RWPE1 (cell line): ENCODE data around the gene MED13L.
A peak's percentile ranks its signal among the peaks of the same experiment; 100 is the strongest.

Source experiments
- CTCF ChIA-PET: fragments of 350-600 bp; sonication (Branson Sonifier 250); formaldehyde crosslinking; extraction: SDS; loops from one replicate; lab custom pipeline; 2021; lab: Yijun Ruan, JAX
- POLR2A ChIA-PET: fragments of 400-600 bp; formaldehyde crosslinking; extraction: SDS; loops from one replicate; lab custom pipeline; 2020; ENCODE audit warnings: antibody characterized with exemption; ENCODE audit not compliant: low non-redundant PET; lab: Yijun Ruan, JAX
- DNase-seq: peaks from one replicate; pipeline ENCODE4 v3.0.0; 2012; ENCODE audit warnings: low spot score
- H3K27ac ChIP-seq: fragments of 450-650 bp; 2 replicates; pipeline ENCODE4 v1.5.1; 2017
- TF ChIP-seq, protein P1 (sequence below): fragments of 450-650 bp; conservative IDR thresholded peaks from 2 replicates; pipeline ENCODE4 v1.5.1; 2017; ENCODE audit warnings: low read depth, mild to moderate bottlenecking

MED13L gene

DNA sequence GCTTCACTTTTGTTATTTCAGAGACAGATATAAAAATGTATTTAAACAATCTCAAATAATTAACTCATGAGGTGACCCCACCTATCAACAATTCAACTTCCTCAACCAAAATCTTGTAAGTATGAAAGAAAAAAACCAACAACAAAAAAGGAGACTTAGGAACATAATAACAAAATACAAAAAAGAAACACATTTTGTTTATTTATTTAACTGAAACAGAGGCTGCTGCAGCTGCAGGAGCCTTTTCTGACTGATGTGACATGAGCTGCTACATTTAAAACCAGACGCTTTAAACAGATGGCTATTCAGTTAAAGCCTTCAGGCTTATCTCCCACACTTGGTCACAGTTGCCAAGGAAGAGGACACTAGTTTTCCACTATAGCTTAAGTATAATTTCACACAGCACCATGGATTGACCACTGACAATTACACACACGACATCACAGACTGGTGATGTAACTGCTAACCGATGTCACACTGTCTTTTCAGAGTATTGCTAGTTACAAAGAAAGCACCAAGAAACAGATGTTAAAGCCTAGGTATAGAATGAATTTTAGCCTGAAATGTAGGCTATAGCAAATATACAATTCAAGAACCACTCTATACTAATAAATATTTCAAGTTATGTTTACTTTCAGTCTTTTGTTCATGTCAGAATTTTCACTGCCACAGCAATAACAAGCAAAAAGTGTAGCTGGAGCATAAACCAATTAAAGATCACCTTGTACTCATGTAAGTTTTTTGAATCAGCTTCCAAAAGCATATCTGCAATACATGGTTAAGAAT lies 113.0 kb downstream of the MED13L start:
- CTCF ChIA-PET, result interaction anchor here (0.5 to 0.7 kb wide), 2 partner anchors 10 to 167 kb away, joined by 3 read pairs; no protein-coding TSS in a partner anchor
- H3K27ac ChIP-seq, result no peak overlapping the region
- TF ChIP-seq, protein P1, sequence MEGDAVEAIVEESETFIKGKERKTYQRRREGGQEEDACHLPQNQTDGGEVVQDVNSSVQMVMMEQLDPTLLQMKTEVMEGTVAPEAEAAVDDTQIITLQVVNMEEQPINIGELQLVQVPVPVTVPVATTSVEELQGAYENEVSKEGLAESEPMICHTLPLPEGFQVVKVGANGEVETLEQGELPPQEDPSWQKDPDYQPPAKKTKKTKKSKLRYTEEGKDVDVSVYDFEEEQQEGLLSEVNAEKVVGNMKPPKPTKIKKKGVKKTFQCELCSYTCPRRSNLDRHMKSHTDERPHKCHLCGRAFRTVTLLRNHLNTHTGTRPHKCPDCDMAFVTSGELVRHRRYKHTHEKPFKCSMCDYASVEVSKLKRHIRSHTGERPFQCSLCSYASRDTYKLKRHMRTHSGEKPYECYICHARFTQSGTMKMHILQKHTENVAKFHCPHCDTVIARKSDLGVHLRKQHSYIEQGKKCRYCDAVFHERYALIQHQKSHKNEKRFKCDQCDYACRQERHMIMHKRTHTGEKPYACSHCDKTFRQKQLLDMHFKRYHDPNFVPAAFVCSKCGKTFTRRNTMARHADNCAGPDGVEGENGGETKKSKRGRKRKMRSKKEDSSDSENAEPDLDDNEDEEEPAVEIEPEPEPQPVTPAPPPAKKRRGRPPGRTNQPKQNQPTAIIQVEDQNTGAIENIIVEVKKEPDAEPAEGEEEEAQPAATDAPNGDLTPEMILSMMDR, result no peak
- POLR2A ChIA-PET, result no interaction called here
- DNase-seq, result no peak

DNA sequence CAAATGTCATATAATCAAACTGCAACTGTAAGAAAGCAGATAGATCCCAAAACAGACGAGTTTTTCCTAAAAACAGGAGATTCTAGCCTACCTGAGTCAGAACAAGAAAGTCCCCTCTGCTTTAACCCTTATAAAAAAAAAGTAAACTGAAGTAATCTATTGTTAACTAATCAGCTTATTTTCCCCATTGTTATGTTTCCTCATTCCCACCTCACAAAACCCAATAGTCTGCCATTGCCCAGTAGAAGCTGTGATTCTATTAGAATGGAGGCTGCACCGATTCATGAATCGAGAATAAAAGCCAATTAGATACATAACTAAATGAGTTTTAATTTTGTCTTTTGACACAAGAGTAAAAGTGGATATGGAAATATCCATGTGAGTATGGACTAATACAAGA lies 115.4 kb downstream of the MED13L start:
- CTCF ChIA-PET, result interaction anchor here (1.2 kb wide), 1 partner anchor 526 kb away, joined by 3 read pairs; no protein-coding TSS in a partner anchor

DNA sequence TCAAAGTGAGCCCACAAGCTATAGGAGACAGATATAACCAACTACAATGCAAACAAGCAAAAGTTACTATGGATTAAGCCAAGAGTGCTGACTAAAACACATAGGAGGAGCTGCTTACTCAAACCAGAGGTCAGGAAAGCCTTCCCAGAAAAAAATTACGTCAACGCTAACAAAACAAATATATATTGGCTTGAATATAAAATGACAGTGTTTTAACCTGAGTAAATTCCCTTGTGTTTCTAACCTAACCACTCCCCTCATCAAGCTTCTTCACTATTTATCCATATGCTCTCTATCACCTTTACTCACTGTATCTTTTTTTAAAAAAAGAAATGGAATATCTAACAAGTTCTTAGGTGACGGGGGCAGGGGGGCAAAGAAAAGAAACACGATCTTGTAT lies 115.9 kb downstream of the MED13L start:
- ChIA-PET POLR2A (no interaction called here), CTCF (interaction anchor here (0.6 to 1.2 kb wide), 2 partner anchors 526 to 1198 kb away, joined by 3 read pairs; no protein-coding TSS in a partner anchor)
- DNase-seq, result no peak
- H3K27ac ChIP-seq, result no peak overlapping the region
- TF ChIP-seq, protein P1, result no peak

More for the DNA sequence above, 115.4 kb downstream of the MED13L start:
- TF ChIP-seq, protein P1, result no peak
- no peak overlapping the region for H3K27ac ChIP-seq
- DNase-seq, result no peak
- POLR2A ChIA-PET, result no interaction called here

DNA sequence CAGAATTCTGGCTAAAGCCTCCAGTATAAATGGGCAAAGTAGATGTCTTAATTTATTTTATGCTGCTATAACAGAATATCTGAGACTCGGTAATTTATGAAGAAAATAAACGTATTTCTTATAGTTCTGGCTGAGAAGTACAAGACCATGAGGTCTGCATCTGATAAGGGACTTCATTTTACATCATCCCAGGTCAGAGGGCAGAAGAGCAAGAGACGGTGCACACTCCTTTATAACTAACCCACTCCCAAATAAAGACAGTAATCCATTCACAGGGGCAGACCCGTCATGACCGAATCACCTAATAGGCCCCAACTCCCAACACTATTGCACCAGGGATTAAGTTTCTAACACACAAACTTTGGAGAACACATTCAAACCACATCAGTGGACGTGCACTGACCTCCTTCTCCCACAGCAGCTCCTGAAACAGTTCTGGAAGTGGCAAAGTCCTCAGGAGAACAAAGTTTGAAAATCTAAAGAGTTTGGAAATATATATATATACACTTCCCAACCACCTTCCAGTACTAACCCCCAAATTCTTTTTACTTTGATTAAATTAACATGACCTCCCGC lies 116.5 kb downstream of the MED13L start:
- DNase-seq, result no peak
- H3K27ac ChIP-seq, result no peak overlapping the region
- ChIA-PET CTCF (interaction anchor here (0.6 kb wide), 1 partner anchor 1197 kb away, joined by 3 read pairs; no protein-coding TSS in a partner anchor), POLR2A (no interaction called here)
- TF ChIP-seq, protein P1, result no peak

DNA sequence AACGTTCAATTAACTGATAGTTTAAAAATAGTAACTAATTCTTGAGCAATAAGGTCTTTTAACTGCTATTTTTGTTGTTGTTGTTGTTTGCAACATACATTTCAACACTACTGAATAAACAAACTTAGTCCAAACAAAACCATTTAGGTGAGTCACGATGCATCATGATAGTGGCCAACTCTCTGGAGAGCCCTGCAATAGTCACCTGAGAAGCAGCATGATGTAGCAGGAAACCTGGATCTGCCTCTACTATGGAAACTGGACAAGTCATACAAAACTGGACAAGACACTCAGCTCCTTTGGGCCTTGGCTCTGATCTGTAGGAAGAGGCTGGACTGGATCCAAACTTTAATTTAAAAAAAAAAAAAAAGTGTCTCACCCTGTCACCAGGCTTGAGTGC lies 117.3 kb downstream of the MED13L start:
- CTCF ChIA-PET, result no interaction called here
- TF ChIP-seq, protein P1, result no peak
- POLR2A ChIA-PET, result no interaction called here
- H3K27ac ChIP-seq, result no peak overlapping the region
- peak; percentile 48 for DNase-seq

DNA sequence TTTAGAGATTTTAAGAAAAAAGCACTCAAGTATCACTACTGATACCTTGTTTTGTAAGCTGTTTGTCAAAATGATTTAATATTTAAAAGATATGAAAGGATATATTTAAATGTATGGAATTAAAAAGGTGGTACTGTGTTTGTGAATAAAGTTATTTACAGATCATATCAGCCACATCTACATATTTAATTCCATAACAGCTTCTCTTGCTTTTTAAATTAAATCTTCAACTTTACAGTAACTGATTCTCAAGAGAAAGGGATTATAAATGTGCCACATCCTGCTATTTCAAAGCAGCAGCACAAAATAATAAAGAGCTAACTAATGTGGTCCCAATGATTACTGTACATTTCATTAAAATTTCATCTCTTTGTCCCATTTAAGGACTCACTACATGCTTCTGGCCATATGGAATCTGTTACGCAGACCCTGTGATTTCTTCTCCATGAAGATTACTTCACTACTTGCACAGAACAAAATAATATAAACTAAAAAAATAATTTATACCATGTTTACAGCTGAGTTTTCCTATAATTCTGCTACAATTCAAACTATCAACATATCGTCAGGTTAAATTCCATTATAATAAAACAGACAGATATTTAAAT lies 117.8 kb downstream of the MED13L start:
- H3K27ac ChIP-seq, result no peak overlapping the region
- CTCF ChIA-PET, result no interaction called here
- TF ChIP-seq, protein P1, result no peak
- POLR2A ChIA-PET, result no interaction called here
- DNase-seq, result no peak
